HK-2 (cell line): Measurements from ENCODE around the gene HMGN1.
"Not testable (repeated sequence)": the region's sequence is repeated elsewhere in the genome, so short reads cannot be mapped to it uniquely, and the experiment has no call there.

ENCODE experiments used
- DNase-seq: peaks from one replicate; pipeline ENCODE4 v3.0.0-alpha.2; 2018; ENCODE audit not compliant: unreplicated experiment

HMGN1 gene

GRCh38 chr21:39348355-39349210 is at the start of gene HMGN1:
Gene HMGN1, minus strand, starts transcription at chr21:39349088. Its CDS starts 171 bp downstream, at chr21:39348917.
- peak; percentile 65 for DNase-seq

- no peak for DNase-seq
Observed at GRCh38 chr21:39397646-39398385, 48.9 kb upstream of the HMGN1 start.

- peak; percentile 62 for DNase-seq
Observed at GRCh38 chr21:39392981-39393380, 44.1 kb upstream of the HMGN1 start.

- DNase-seq, result no peak
Observed at GRCh38 chr21:39390212-39390765, 41.4 kb upstream of the HMGN1 start.

GRCh38 chr21:39388811-39389155 is 39.9 kb upstream of the HMGN1 start:
- no peak for DNase-seq

- DNase-seq, result peak; percentile 84
Observed at GRCh38 chr21:39388038-39388810, 39.3 kb upstream of the HMGN1 start.

GRCh38 chr21:39387461-39388037 is 38.7 kb upstream of the HMGN1 start:
- DNase-seq, result peak; percentile 89

- DNase-seq, result no peak
Observed at GRCh38 chr21:39386899-39387298, 38.0 kb upstream of the HMGN1 start.

GRCh38 chr21:39386194-39386593 is 37.3 kb upstream of the HMGN1 start:
- DNase-seq, result no peak

- no peak for DNase-seq
Observed at GRCh38 chr21:39385299-39386145, 36.6 kb upstream of the HMGN1 start.

- no peak for DNase-seq
Observed at GRCh38 chr21:39384674-39385298, 35.9 kb upstream of the HMGN1 start.

- DNase-seq, result not testable (repeated sequence)
Observed at GRCh38 chr21:39382096-39382495, 33.2 kb upstream of the HMGN1 start.

GRCh38 chr21:39381009-39381408 is 32.1 kb upstream of the HMGN1 start:
- peak; percentile 10 for DNase-seq

GRCh38 chr21:39379986-39380891 is 31.4 kb upstream of the HMGN1 start:
- peak; percentile 91 for DNase-seq

GRCh38 chr21:39377444-39378050 is 28.7 kb upstream of the HMGN1 start:
- no peak for DNase-seq

- DNase-seq, result no peak
Observed at GRCh38 chr21:39375446-39375845, 26.6 kb upstream of the HMGN1 start.

- DNase-seq, result no peak
Observed at GRCh38 chr21:39374046-39374445, 25.2 kb upstream of the HMGN1 start.

- peak; percentile 13 for DNase-seq
Observed at GRCh38 chr21:39373634-39374033, 24.7 kb upstream of the HMGN1 start.

- not testable (repeated sequence) for DNase-seq
Observed at GRCh38 chr21:39369896-39370288, 21.0 kb upstream of the HMGN1 start.
